K562 (cell line): ENCODE results near the gene KPTN. TPM values are rescaled to one million over a fixed set of nuclear protein-coding genes. Genes with fewer than 3 reads are reported as not detected.

Experiments
- ADNP ChIP-seq: fragments of 200-800 bp; sonication (Bioruptor generic); IDR thresholded peaks from 2 replicates; pipeline ENCODE4 v1.6.1; 2016; ENCODE audit warnings: missing genetic modification characterization, missing compliant biosample characterization
- ARID1B ChIP-seq: fragments of 450-650 bp; IDR thresholded peaks from 2 replicates; pipeline ENCODE4 v1.6.1; 2016; ENCODE audit warnings: antibody characterized with exemption, mild to moderate bottlenecking, inconsistent platforms
- BMI1 ChIP-seq: fragments of 150-350 bp; IDR thresholded peaks from 2 replicates; pipeline ENCODE4 v1.6.1; 2014; ENCODE audit warnings: low read length
- CBFA2T3 ChIP-seq: fragments of 450-650 bp; IDR thresholded peaks from 2 replicates; pipeline ENCODE4 v1.6.1; 2017
- CBX3 ChIP-seq, 2 experiments: IDR thresholded peaks; 1 replicate in 1 of 2; 2 replicates in 1 of 2; pipeline ENCODE4 v1.6.1; 2012; ENCODE audit warnings: inconsistent platforms in 2 of 2, low read length in 2 of 2, borderline replicate concordance in 1 of 2, control low read depth in 1 of 2
- ETV1 ChIP-seq: fragments of 450-650 bp; conservative IDR thresholded peaks from 2 replicates; pipeline ENCODE4 v1.6.1; 2016; ENCODE audit warnings: missing genetic modification characterization, control low read depth, low read depth, missing compliant biosample characterization
- ETV5 ChIP-seq: sonication (generic); formaldehyde crosslinking; IDR thresholded peaks from 2 replicates; pipeline ENCODE4 v1.4.0; 2020; ENCODE audit warnings: low read depth, mild to moderate bottlenecking, missing genetic modification reagents
- GABPB2 ChIP-seq: fragments of 250-450 bp; sonication (Bioruptor Pico); conservative IDR thresholded peaks from 2 replicates; pipeline ENCODE4 v1.5.1; 2021; ENCODE audit warnings: mild to moderate bottlenecking
- LARP7 ChIP-seq: fragments of 450-650 bp; IDR thresholded peaks from 2 replicates; pipeline ENCODE4 v1.6.1; 2016
- MAZ ChIP-seq, 2 experiments: fragments of 450-650 bp in 1 of 2; sonication (generic) in 1 of 2; formaldehyde crosslinking; IDR thresholded peaks in 1 of 2; conservative IDR thresholded peaks in 1 of 2; 2 replicates each; pipeline versions ENCODE4 v1.4.0 to v1.5.0; 2020; ENCODE audit warnings: mild to moderate bottlenecking in 1 of 2, missing genetic modification reagents in 1 of 2
- MBD2 ChIP-seq: sonication (generic); IDR thresholded peaks from 2 replicates; pipeline ENCODE4 v1.6.1; 2016; ENCODE audit warnings: low read depth, borderline replicate concordance
- MYNN ChIP-seq, 2 experiments: sonication (generic); formaldehyde crosslinking in 1 of 2; IDR thresholded peaks; 2 replicates each; pipeline versions ENCODE4 v1.5.0 to v1.6.1; 2016 to 2020; ENCODE audit warnings: antibody characterized with exemption in 1 of 2, missing genetic modification reagents in 1 of 2
- NFIC ChIP-seq: fragments of 450-650 bp; IDR thresholded peaks from 2 replicates; pipeline ENCODE4 v1.6.1; 2017; ENCODE audit warnings: mild to moderate bottlenecking, inconsistent platforms
- NR2C1 ChIP-seq, 2 experiments: fragments of 450-650 bp; IDR thresholded peaks; 2 replicates each; pipeline ENCODE4 v1.6.1; 2017; ENCODE audit warnings: mild to moderate bottlenecking in 2 of 2, antibody characterized with exemption in 1 of 2, inconsistent platforms in 1 of 2, missing compliant biosample characterization in 1 of 2, missing genetic modification characterization in 1 of 2
- PTRF ChIP-seq: fragments of 450-650 bp; IDR thresholded peaks from 2 replicates; pipeline ENCODE4 v1.6.1; 2016; ENCODE audit warnings: mild to moderate bottlenecking, missing genetic modification characterization, missing compliant biosample characterization
- RBM22 ChIP-seq: fragments of 200-400 bp; formaldehyde crosslinking; IDR thresholded peaks from 2 replicates; pipeline ENCODE4 v1.6.1; 2018; ENCODE audit warnings: low read length, low read depth; ENCODE audit not compliant: poor library complexity, severe bottlenecking
- RFX1 ChIP-seq: fragments of 450-650 bp; IDR thresholded peaks from 2 replicates; pipeline ENCODE4 v1.6.1; 2016; ENCODE audit warnings: mild to moderate bottlenecking, moderate library complexity
- SMARCE1 ChIP-seq: fragments of 450-650 bp; IDR thresholded peaks from 2 replicates; pipeline ENCODE4 v1.7.1; 2016; ENCODE audit warnings: mild to moderate bottlenecking
- SMC3 ChIP-seq: conservative IDR thresholded peaks from 2 replicates; pipeline ENCODE4 v1.6.1; 2011; ENCODE audit warnings: low read depth, low read length, improper control_type of control experiment; ENCODE audit not compliant: insufficient read depth
- SOX6 ChIP-seq: fragments of 450-650 bp; IDR thresholded peaks from 2 replicates; pipeline ENCODE4 v1.6.1; 2014; ENCODE audit warnings: mild to moderate bottlenecking
- SREBF2 ChIP-seq: sonication (generic); formaldehyde crosslinking; IDR thresholded peaks from 2 replicates; pipeline ENCODE4 v1.4.0; 2020; ENCODE audit warnings: mild to moderate bottlenecking, missing genetic modification reagents
- STAT5A ChIP-seq: IDR thresholded peaks from 2 replicates; pipeline ENCODE4 v1.6.1; 2012; ENCODE audit warnings: low read length, inconsistent platforms, borderline replicate concordance
- ZNF134 ChIP-seq: fragments of 250-450 bp; sonication (Bioruptor Pico); conservative IDR thresholded peaks from 2 replicates; pipeline ENCODE4 v1.4.0; 2020
- ZNF263 ChIP-seq: sonication (generic); formaldehyde crosslinking; IDR thresholded peaks from 2 replicates; pipeline ENCODE4 v1.8.0; 2022; ENCODE audit warnings: mild to moderate bottlenecking, missing genetic modification reagents, borderline replicate concordance
- ZNF436 ChIP-seq: fragments of 250-450, 450-650 bp; sonication (Bioruptor Pico); formaldehyde crosslinking; IDR thresholded peaks from 2 replicates; pipeline ENCODE4 v1.7.0; 2020; ENCODE audit warnings: mild to moderate bottlenecking
- ZNF764 ChIP-seq: fragments of 250-450 bp; sonication (Bioruptor Pico); IDR thresholded peaks from 2 replicates; pipeline ENCODE4 v1.4.0; 2020; ENCODE audit warnings: low read depth, mild to moderate bottlenecking, moderate library complexity
- polyA plus RNA-seq, 8 experiments: library from polyadenylated mRNA; depleted of rRNA in 4 of 8; stranded (reverse) in 5 of 8; unstranded in 3 of 8; fragments of >200 nt; fragmentation: Nextera tagmentation in 2 of 8; fragmentation: Illumina TruSeq in 1 of 8; extraction: Ambion mirVana in 2 of 8; extraction: Trizol in 1 of 8; gene quantifications; 2 replicates each; pipeline versions ENCODE4 v1.2.1 to v1.2.3, GENCODE V29; 2011 to 2014; ENCODE audit warnings: inconsistent platforms in 1 of 8, missing spikeins in 1 of 8
- total RNA-seq, 7 experiments: library from RNA; depleted of rRNA in 6 of 7; stranded (reverse); fragments of >200 nt in 6 of 7; fragmentation: Illumina TruSeq in 2 of 7; extraction: Trizol in 2 of 7; gene quantifications; 2 replicates each; pipeline versions ENCODE4 v1.2.1 to v1.2.3, GENCODE V29; 2011 to 2021; ENCODE audit warnings: low replicate concordance in 1 of 7
- TF ChIP-seq, protein P1 (sequence below): IDR thresholded peaks from 3 replicates; pipeline ENCODE4 v1.6.1; 2011; ENCODE audit warnings: borderline replicate concordance, mild to moderate bottlenecking; ENCODE audit not compliant: insufficient read length, insufficient read depth
- TF ChIP-seq, protein P2 (sequence below): fragments of 250-450 bp; sonication (Bioruptor Pico); IDR thresholded peaks from 2 replicates; pipeline ENCODE4 v1.4.0; 2020; ENCODE audit warnings: mild to moderate bottlenecking

The KPTN gene
- total and polyA plus RNA-seq, 9 of the 15 experiments (the other 6 are each of a cell fraction or from before 2014, with no cell fraction given), result 0.56 to 18.2 (median 8.5) TPM

- TF ChIP-seq SMARCE1 (peak; percentile 53; the same call in 1 of the 2 replicates), ZNF263 (CRISPR knock-in tag) (no peak), MAZ (CRISPR knock-in tag; conservative IDR thresholded peaks at IDR 0.05 in 1 of 2, IDR thresholded peaks at IDR 0.05 in 1 of 2) (0 out of 4 replicates have a peak, but pooled peaks of 1 of the 2 experiments have one; percentile 50), CBX3 (IDR thresholded peaks at IDR 0.05; ENCODE audit: borderline replicate concordance in 1 of 2, low read length in 2 of 2) (no peak), SOX6 (0 out of 2 replicates have a peak, but pooled peaks have one; percentile 19), CBFA2T3 (peak; percentile 95), MYNN (IDR thresholded peaks at IDR 0.05) (peak; percentile 76; the same call in 1 of the 2 replicates), MYNN (CRISPR knock-in tag; IDR thresholded peaks at IDR 0.05) (no peak), ETV1 (no peak), ADNP (tag) (no peak), NFIC (peak; percentile 75), LARP7 (no peak), PTRF (tag) (no peak), GABPB2 (no peak), NR2C1 (IDR thresholded peaks at IDR 0.05) (peak; percentile 24; the same call in 1 of the 2 replicates), NR2C1 (tag; IDR thresholded peaks at IDR 0.05) (peak; percentile 46), ETV5 (CRISPR knock-in tag) (0 out of 2 replicates have a peak, but pooled peaks have one; percentile 39), BMI1 (no peak), STAT5A (peak; percentile 75; the same call in 1 of the 2 replicates), MBD2 (peak; percentile 46; the same call in 1 of the 2 replicates), ARID1B (peak; percentile 93), SMC3 (no peak), SREBF2 (no peak), ZNF436 (CRISPR knock-in tag) (no peak), RFX1 (no peak), ZNF764 (CRISPR knock-in tag) (no peak), ZNF134 (CRISPR knock-in tag) (no peak), RBM22 (no peak)
- TF ChIP-seq, protein P1, sequence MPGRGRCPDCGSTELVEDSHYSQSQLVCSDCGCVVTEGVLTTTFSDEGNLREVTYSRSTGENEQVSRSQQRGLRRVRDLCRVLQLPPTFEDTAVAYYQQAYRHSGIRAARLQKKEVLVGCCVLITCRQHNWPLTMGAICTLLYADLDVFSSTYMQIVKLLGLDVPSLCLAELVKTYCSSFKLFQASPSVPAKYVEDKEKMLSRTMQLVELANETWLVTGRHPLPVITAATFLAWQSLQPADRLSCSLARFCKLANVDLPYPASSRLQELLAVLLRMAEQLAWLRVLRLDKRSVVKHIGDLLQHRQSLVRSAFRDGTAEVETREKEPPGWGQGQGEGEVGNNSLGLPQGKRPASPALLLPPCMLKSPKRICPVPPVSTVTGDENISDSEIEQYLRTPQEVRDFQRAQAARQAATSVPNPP, result no peak
- TF ChIP-seq, protein P2, sequence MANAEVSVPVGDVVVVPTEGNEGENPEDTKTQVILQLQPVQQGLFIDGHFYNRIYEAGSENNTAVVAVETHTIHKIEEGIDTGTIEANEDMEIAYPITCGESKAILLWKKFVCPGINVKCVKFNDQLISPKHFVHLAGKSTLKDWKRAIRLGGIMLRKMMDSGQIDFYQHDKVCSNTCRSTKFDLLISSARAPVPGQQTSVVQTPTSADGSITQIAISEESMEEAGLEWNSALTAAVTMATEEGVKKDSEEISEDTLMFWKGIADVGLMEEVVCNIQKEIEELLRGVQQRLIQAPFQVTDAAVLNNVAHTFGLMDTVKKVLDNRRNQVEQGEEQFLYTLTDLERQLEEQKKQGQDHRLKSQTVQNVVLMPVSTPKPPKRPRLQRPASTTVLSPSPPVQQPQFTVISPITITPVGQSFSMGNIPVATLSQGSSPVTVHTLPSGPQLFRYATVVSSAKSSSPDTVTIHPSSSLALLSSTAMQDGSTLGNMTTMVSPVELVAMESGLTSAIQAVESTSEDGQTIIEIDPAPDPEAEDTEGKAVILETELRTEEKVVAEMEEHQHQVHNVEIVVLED, result no peak
These were observed 13.2 kb upstream of the KPTN start (continued) for GRCh38 chr19:47497050-47497766.
